IMR-90 (cell line): ENCODE measurements around the gene ABHD5. TPM values are rescaled to one million over a fixed set of nuclear protein-coding genes. Genes with fewer than 3 reads are reported as not detected.
"Not testable (repeated sequence)": the region's sequence is repeated elsewhere in the genome, so short reads cannot be mapped to it uniquely, and the experiment has no call there.

Experiments used
- ATAC-seq: fragments of 200-7000 bp; cut with Tn5 transposase; 2 replicates; pipeline ENCODE4 v1.9.1; 2020; ENCODE audit warnings: low read depth, mild to moderate bottlenecking, moderate library complexity
- BruUV-seq: library from RNA; stranded (reverse); fragments of 400-500 nt; replicated peaks from 2 replicates; lab custom pipeline; 2021; lab: Mats Ljungman, UMichigan
- CTCF ChIA-PET: fragments of 300-600 bp; formaldehyde crosslinking; extraction: SDS; loops from one replicate; lab custom pipeline; 2021; ENCODE audit warnings: antibody characterized with exemption; lab: Yijun Ruan, JAX
- POLR2A ChIA-PET: fragments of 300-600 bp; sonication (Branson Sonifier 250); formaldehyde crosslinking; loops from one replicate; lab custom pipeline; 2022; ENCODE audit warnings: antibody characterized with exemption; ENCODE audit not compliant: unreplicated experiment; lab: Charles Lee
- DNase-seq: peaks from one replicate; pipeline ENCODE4 v3.0.0; 2013
- H2AFZ ChIP-seq: replicated peaks from 2 replicates; pipeline ENCODE3; 2013; ENCODE audit warnings: low read length, mild to moderate bottlenecking; ENCODE audit not compliant: poor library complexity
- H2AK5ac ChIP-seq: 2 replicates; pipeline ENCODE4 v1.6.1; 2013; ENCODE audit warnings: low read depth, low read length, inconsistent platforms
- H2AK9ac ChIP-seq: replicated peaks from 2 replicates; pipeline ENCODE3; 2013; ENCODE audit warnings: mild to moderate bottlenecking, low read depth, low read length, moderate library complexity; ENCODE audit not compliant: poor library complexity
- H2BK120ac ChIP-seq: 2 replicates; pipeline ENCODE4 v1.6.1; 2013; ENCODE audit warnings: low read depth, low read length, inconsistent platforms
- H2BK15ac ChIP-seq: 3 replicates; pipeline ENCODE4 v1.6.1; 2013; ENCODE audit warnings: low read depth, low read length, inconsistent platforms
- H2BK20ac ChIP-seq: 2 replicates; pipeline ENCODE4 v1.6.1; 2013; ENCODE audit warnings: low read depth, mild to moderate bottlenecking, inconsistent platforms, low read length, moderate library complexity
- H2BK5ac ChIP-seq: 2 replicates; pipeline ENCODE4 v1.6.1; 2013; ENCODE audit warnings: mild to moderate bottlenecking, low read depth, low read length, inconsistent platforms; ENCODE audit not compliant: poor library complexity, severe bottlenecking
- H3K14ac ChIP-seq: replicated peaks from 2 replicates; pipeline ENCODE4 v1.6.1; 2013; ENCODE audit warnings: low read depth, low read length, inconsistent platforms
- H3K18ac ChIP-seq: 2 replicates; pipeline ENCODE4 v1.6.1; 2013; ENCODE audit warnings: low read depth, low read length, control low read depth
- H3K23ac ChIP-seq: 2 replicates; pipeline ENCODE4 v1.6.1; 2013; ENCODE audit warnings: low read depth, low read length, inconsistent platforms
- H3K27ac ChIP-seq: 2 replicates; pipeline ENCODE4 v1.5.1; 2013; ENCODE audit warnings: mild to moderate bottlenecking, control low read depth, low read length; ENCODE audit not compliant: insufficient read depth
- H3K27me3 ChIP-seq: 2 replicates; pipeline ENCODE4 v1.6.1; 2013; ENCODE audit warnings: low read length; ENCODE audit not compliant: control insufficient read depth, insufficient read depth
- H3K36me3 ChIP-seq: 2 replicates; pipeline ENCODE4 v1.6.1; 2013; ENCODE audit warnings: low read length, mixed read lengths; ENCODE audit not compliant: control insufficient read depth, insufficient read depth
- H3K4ac ChIP-seq: 2 replicates; pipeline ENCODE4 v1.6.1; 2013; ENCODE audit warnings: low read depth, low read length, inconsistent platforms
- H3K4me1 ChIP-seq: 2 replicates; pipeline ENCODE4 v1.6.1; 2013; ENCODE audit warnings: low read length, mixed read lengths; ENCODE audit not compliant: control insufficient read depth, insufficient read depth
- H3K4me2 ChIP-seq: 2 replicates; pipeline ENCODE4 v1.6.1; 2013; ENCODE audit warnings: low read depth, mild to moderate bottlenecking, control low read depth, low read length, moderate library complexity
- H3K4me3 ChIP-seq: 2 replicates; pipeline ENCODE4 v1.5.1; 2013; ENCODE audit warnings: low read depth, mild to moderate bottlenecking, control low read depth, low read length, moderate library complexity; ENCODE audit not compliant: insufficient read depth
- H3K56ac ChIP-seq: 2 replicates; pipeline ENCODE4 v1.6.1; 2013; ENCODE audit warnings: low read length, inconsistent platforms; ENCODE audit not compliant: insufficient read depth; ENCODE audit errors: extremely low read depth
- H3K79me1 ChIP-seq, 2 experiments: 2 replicates each; pipeline ENCODE4 v1.6.1; 2013; ENCODE audit warnings: low read length in 2 of 2, inconsistent platforms in 1 of 2, low read depth in 1 of 2
- H3K9ac ChIP-seq: 2 replicates; pipeline ENCODE4 v1.6.1; 2013; ENCODE audit warnings: low read depth, low read length, control low read depth
- H3K9me1 ChIP-seq: 2 replicates; pipeline ENCODE4 v1.6.1; 2013; ENCODE audit warnings: low read length, inconsistent platforms; ENCODE audit not compliant: insufficient read depth
- H3K9me3 ChIP-seq: 2 replicates; pipeline ENCODE4 v1.6.1; 2013; ENCODE audit warnings: low read length; ENCODE audit not compliant: control insufficient read depth, insufficient read depth
- H4K20me1 ChIP-seq: 2 replicates; pipeline ENCODE4 v1.6.1; 2013; ENCODE audit warnings: low read length, inconsistent platforms; ENCODE audit not compliant: insufficient read depth
- H4K5ac ChIP-seq: 2 replicates; pipeline ENCODE4 v1.6.1; 2013; ENCODE audit warnings: mild to moderate bottlenecking, low read depth, low read length, control low read depth
- H4K8ac ChIP-seq, 2 experiments: 2 replicates each; pipeline ENCODE4 v1.6.1; 2013; ENCODE audit warnings: low read depth in 2 of 2, low read length in 2 of 2, control low read depth in 1 of 2, inconsistent platforms in 1 of 2
- H4K91ac ChIP-seq: 2 replicates; pipeline ENCODE4 v1.6.1; 2013; ENCODE audit warnings: low read depth, low read length, inconsistent platforms; ENCODE audit not compliant: insufficient read depth
- WGBS, 2 experiments: methylation state at CpG; one replicate each; pipeline versions ENCODE4 v1.1.5 to v1.1.7; 2013; ENCODE audit warnings: missing lambda C conversion rate in 2 of 2; ENCODE audit not compliant: insufficient read length in 1 of 2; ENCODE audit errors: extremely low coverage in 2 of 2; 5-methylcytosine and 5-hydroxymethylcytosine counted together
- dilution Hi-C: fragments of 300-500 bp; cut with HindIII; formaldehyde crosslinking; loops from one replicate; pipeline ENCODE4 v1.14.3; 2018; ENCODE audit warnings: low sequenced_read_pairs; ENCODE audit not compliant: unreplicated experiment
- in situ Hi-C: fragments of 300-500 bp; cut with MboI; formaldehyde crosslinking; loops from 3 replicates; pipeline ENCODE4 v1.14.3; 2019; ENCODE audit warnings: low sequenced_read_pairs, inconsistent platforms, mixed read lengths
- intact Hi-C: fragments of 100-400 bp; cut with micrococcal nuclease; formaldehyde crosslinking; loops from 2 replicates; pipeline ENCODE4 v1.10.0; 2022
- polyA plus RNA-seq, 3 experiments: library from polyadenylated mRNA; depleted of rRNA; stranded (reverse); fragments of >200 nt; gene quantifications; 2 replicates each; pipeline ENCODE4 v1.2.3, GENCODE V29; 2012; ENCODE audit warnings: low replicate concordance in 1 of 3
- total RNA-seq: library from RNA; depleted of rRNA; stranded (reverse); fragments of >200 nt; gene quantifications from 2 replicates; pipeline ENCODE4 v1.2.3, GENCODE V29; 2012

ABHD5 gene
- total and polyA plus RNA-seq, 2 of the 4 experiments (the other 2 are of a cell fraction) = 15.8 to 33.2 TPM

DNA sequence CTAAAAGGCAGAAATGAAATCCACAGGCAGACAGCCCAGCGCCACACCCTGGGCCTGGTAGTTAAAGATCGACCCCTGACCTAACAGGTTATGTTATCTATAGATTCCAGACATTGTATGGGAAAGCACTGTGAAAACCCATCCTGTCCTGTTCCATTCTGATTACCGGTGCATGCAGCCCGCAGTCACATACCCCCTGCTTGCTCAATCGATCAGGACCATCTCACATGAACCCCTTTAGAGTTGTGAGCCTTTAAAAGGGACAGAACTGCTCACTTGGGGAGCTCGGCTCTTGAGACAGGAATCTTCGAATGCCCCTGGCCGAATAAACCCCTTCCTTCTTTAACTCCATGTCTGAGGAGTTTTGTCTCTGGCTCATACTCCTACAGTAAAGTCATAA is 12.4 kb upstream of the ABHD5 start:
- H3K36me3 ChIP-seq, H3K4ac ChIP-seq, H3K14ac ChIP-seq, H2BK5ac ChIP-seq, H3K18ac ChIP-seq, H2BK20ac ChIP-seq, in situ Hi-C loops, BruUV-seq, dilution Hi-C loops, H4K5ac ChIP-seq, H3K27ac ChIP-seq, H3K79me1 ChIP-seq, H3K23ac ChIP-seq, H3K27me3 ChIP-seq, H4K8ac ChIP-seq, H3K56ac ChIP-seq, H4K20me1 ChIP-seq, H3K4me3 ChIP-seq, CTCF ChIA-PET, H3K9me3 ChIP-seq, POLR2A ChIA-PET, H2BK120ac ChIP-seq, H3K4me2 ChIP-seq, H3K9me1 ChIP-seq, H4K91ac ChIP-seq, H3K4me1 ChIP-seq, H2AK9ac ChIP-seq, DNase-seq, H2AK5ac ChIP-seq, ATAC-seq, H2BK15ac ChIP-seq, H3K9ac ChIP-seq, intact Hi-C loops, H2AFZ ChIP-seq: not testable (repeated sequence)
- WGBS, 2 experiments = 90% methylated on average over 2 of the region's 8 CpGs; no CpG with 5 or more reads in 1 of the 2 experiments

DNA sequence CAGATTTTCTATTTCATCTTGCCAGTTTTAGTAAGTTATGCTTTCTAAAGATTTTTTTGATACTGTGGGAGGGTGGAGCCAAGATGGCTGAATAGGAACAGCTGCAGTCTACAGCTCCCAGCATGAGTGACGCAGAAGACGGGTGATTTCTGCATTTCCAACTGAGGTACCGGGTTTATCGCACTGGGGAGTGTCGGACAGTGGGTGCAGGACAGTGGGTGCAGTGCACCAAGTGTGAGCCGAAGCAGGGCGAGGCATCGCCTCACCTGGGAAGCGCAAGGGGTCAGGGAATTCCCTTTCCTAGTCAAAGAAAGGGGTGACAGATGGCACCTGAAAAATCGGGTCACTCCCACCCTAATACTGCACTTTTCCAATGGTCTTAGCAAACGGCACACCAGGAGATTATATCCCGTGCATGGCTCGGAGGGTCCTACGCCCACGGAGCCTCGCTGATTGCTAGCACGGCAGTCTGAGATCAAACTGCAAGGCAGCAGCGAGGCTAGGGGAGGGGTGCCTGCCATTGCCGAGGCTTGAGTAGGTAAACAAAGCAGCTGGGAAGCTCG is 11.8 kb upstream of the ABHD5 start:
- H2BK120ac ChIP-seq, BruUV-seq, H3K9me1 ChIP-seq, H3K14ac ChIP-seq, dilution Hi-C loops, H3K36me3 ChIP-seq, H2AK9ac ChIP-seq, POLR2A ChIA-PET, H4K5ac ChIP-seq, H3K4me1 ChIP-seq, H3K27ac ChIP-seq, H2BK5ac ChIP-seq, H3K27me3 ChIP-seq, H4K20me1 ChIP-seq, DNase-seq, intact Hi-C loops, H3K79me1 ChIP-seq, H3K18ac ChIP-seq, H3K9me3 ChIP-seq, H3K9ac ChIP-seq, H3K4me2 ChIP-seq, H3K56ac ChIP-seq, H2AFZ ChIP-seq, CTCF ChIA-PET, H4K91ac ChIP-seq, in situ Hi-C loops, H3K4me3 ChIP-seq, H3K23ac ChIP-seq, H2BK15ac ChIP-seq, H2BK20ac ChIP-seq, ATAC-seq, H4K8ac ChIP-seq, H2AK5ac ChIP-seq, H3K4ac ChIP-seq: not testable (repeated sequence)
- 90% methylated on average over 9 of the region's 20 CpGs; no CpG with 5 or more reads in 1 of the 2 experiments for WGBS, 2 experiments
